ENCODE results near the gene EZH1. TPM values are rescaled to one million over a fixed set of nuclear protein-coding genes. Genes with fewer than 3 reads are reported as not detected.

Gene EZH1
- total and polyA plus RNA-seq, 7 donors = 5.3 to 68.1 (median 41.5) TPM

- TF ChIP-seq EP300 (IDR thresholded peaks at IDR 0.05) = no peak
- TF ChIP-seq POLR2AphosphoS5 (IDR thresholded peaks at IDR 0.05) = peak in 3 of 4 donors; percentile 16 to 58 (median 42)
- no peak for TF ChIP-seq POLR2A (IDR thresholded peaks at IDR 0.05)
- TF ChIP-seq, protein P1, sequence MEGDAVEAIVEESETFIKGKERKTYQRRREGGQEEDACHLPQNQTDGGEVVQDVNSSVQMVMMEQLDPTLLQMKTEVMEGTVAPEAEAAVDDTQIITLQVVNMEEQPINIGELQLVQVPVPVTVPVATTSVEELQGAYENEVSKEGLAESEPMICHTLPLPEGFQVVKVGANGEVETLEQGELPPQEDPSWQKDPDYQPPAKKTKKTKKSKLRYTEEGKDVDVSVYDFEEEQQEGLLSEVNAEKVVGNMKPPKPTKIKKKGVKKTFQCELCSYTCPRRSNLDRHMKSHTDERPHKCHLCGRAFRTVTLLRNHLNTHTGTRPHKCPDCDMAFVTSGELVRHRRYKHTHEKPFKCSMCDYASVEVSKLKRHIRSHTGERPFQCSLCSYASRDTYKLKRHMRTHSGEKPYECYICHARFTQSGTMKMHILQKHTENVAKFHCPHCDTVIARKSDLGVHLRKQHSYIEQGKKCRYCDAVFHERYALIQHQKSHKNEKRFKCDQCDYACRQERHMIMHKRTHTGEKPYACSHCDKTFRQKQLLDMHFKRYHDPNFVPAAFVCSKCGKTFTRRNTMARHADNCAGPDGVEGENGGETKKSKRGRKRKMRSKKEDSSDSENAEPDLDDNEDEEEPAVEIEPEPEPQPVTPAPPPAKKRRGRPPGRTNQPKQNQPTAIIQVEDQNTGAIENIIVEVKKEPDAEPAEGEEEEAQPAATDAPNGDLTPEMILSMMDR (IDR thresholded peaks at IDR 0.05) = peak; percentile 70 to 94 (median 90)
- Histone ChIP-seq H3K4me1 (peaks cover 0 to 78% (median 71%) of the 10 kb centered on the region in 4 donors), H3K9me3 (no peaks in the 10 kb centered on the region), H3K27ac (peak overlapping the region; percentile 97 to 99 (median 98)), H3K27me3 (no peaks in the 10 kb centered on the region), H3K36me3 (no peaks in the 10 kb centered on the region), H3K4me3 (peak overlapping the region; percentile 18 to 71 (median 63))
- 4 to 6% methylated on average over 78 of the region's 78 CpGs for WGBS, 2 donors
- peak; percentile 89 for DNase-seq
- intact Hi-C loops (cut with DNase I) = loop anchor here (1.0 to 2.0 kb wide), 2 partner anchors 70 to 101 kb away; partner anchors contain the start of genes RETREG3 and TUBG1
Measured at GRCh38 chr17:42679492-42680330, 65.1 kb downstream of the EZH1 start.

GRCh38 chr17:42678951-42679491, 65.8 kb downstream of the EZH1 start:
- 2 to 4% methylated on average over 18 of the region's 18 CpGs for WGBS, 2 donors
- no peaks in the 10 kb centered on the region for H3K9me3 ChIP-seq
- peaks cover 0 to 82% (median 74%) of the 10 kb centered on the region in 4 donors for H3K4me1 ChIP-seq
- no peaks in the 10 kb centered on the region for H3K27me3 ChIP-seq
- no peaks in the 10 kb centered on the region for H3K36me3 ChIP-seq
- peak overlapping the region; percentile 97 to 99 (median 98) for H3K27ac ChIP-seq
- H3K4me3 ChIP-seq = peak overlapping the region in 3 of 4 donors; percentile 61 to 71 (median 65)
- DNase-seq = no peak
- intact Hi-C loops (cut with DNase I) = loop anchor here (2.0 kb wide), 1 partner anchor 100 kb away; no protein-coding TSS in a partner anchor
- TF ChIP-seq, protein P1 (IDR thresholded peaks at IDR 0.05) = no peak
- TF ChIP-seq POLR2A (IDR thresholded peaks at IDR 0.05) = no peak
- TF ChIP-seq POLR2AphosphoS5 (IDR thresholded peaks at IDR 0.05) = no peak
- no peak for TF ChIP-seq EP300 (IDR thresholded peaks at IDR 0.05)

DNA sequence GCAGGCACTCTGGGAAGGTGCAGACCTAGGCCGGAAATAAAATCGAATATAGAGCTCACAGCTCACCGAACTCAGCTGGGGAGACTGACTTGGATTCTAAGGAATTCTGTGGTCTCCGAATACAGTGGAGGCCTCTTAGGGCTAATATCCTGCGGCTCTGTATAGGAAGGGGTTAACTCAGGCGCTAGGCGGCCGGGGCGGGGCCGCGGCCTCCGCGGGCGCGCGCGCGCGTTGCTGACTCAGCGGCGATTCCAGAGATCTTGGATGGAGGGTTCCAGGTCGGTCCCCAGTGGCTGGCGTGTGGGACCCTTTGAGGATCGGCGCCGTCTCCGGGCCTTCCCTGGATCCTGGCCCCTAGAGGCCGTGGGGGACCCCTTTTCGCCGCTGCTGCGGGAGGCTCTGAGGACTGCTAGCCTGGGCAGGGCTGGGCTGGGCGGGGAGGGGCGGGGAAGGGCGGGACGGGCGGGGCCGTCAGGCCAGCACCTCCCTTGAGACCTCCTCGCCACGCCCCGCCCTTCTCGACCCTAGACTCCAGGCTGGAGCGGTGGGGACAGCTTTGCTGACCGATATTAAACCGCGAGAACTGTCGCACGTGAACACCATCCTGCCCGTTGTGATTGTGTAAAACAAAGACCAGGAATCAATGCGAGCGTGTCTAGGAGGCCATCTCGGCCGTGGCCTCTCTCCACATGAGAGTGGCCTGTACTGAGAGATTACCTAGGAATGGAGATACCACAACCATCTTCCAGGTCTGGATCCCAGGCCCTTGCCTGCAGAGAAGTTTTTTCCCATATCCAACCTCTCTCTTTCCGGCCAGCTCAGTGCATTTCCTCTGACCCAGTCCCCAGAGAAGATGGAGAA, 66.7 kb downstream of the EZH1 start:
- no peaks in the 10 kb centered on the region for H3K27me3 ChIP-seq
- H3K4me3 ChIP-seq = peak overlapping the region; percentile 61 to 81 (median 68)
- intact Hi-C loops (cut with DNase I) = loop anchor here (2.0 kb wide), 1 partner anchor 99 kb away; no protein-coding TSS in a partner anchor
- peak in 1 of 4 donors; percentile 22 for TF ChIP-seq EP300 (IDR thresholded peaks at IDR 0.05)
- TF ChIP-seq POLR2AphosphoS5 (IDR thresholded peaks at IDR 0.05) = peak; percentile 65 to 81 (median 78)
- TF ChIP-seq, protein P1 (IDR thresholded peaks at IDR 0.05) = no peak
- TF ChIP-seq POLR2A (IDR thresholded peaks at IDR 0.05) = peak in 1 of 2 donors; percentile 39
- H3K4me1 ChIP-seq = peaks cover 0 to 82% (median 76%) of the 10 kb centered on the region in 4 donors
- peaks cover 0 to 6% (median 4%) of the 10 kb centered on the region in 4 donors for H3K36me3 ChIP-seq
- H3K27ac ChIP-seq = peak overlapping the region; percentile 97 to 99 (median 98)
- WGBS, 2 donors = 0% methylated on average over 53 of the region's 53 CpGs
- no peaks in the 10 kb centered on the region for H3K9me3 ChIP-seq
- DNase-seq = peak; percentile 96

Measured in sigmoid colon (tissue), 7 donors.